OCI-LY7 (cell line): ENCODE data around the gene GBP3. TPM values are rescaled to one million over a fixed set of nuclear protein-coding genes. Genes with fewer than 3 reads are reported as not detected.

Source experiments
- BruUV-seq: library from RNA; stranded (reverse); fragments of 400-500 nt; replicated peaks from 2 replicates; lab custom pipeline; 2021; lab: Mats Ljungman, UMichigan
- CTCF ChIA-PET: fragments of 300-600 bp; sonication (Branson Sonifier 250); formaldehyde crosslinking; loops from one replicate; lab custom pipeline; 2022; ENCODE audit warnings: antibody characterized with exemption; ENCODE audit not compliant: unreplicated experiment; lab: Charles Lee
- POLR2A ChIA-PET: fragments of 300-600 bp; sonication (Branson Sonifier 250); formaldehyde crosslinking; loops from one replicate; lab custom pipeline; 2022; ENCODE audit warnings: antibody characterized with exemption; lab: Charles Lee
- DNase-seq: peaks from one replicate; pipeline ENCODE4 v3.0.0-alpha.2; 2015; ENCODE audit warnings: low spot score
- H2AFZ ChIP-seq: fragments of 200-600 bp; sonication (generic), shearing (Covaris generic); 2 replicates; pipeline ENCODE4 v1.6.1; 2014; ENCODE audit warnings: mild to moderate bottlenecking, antibody characterized with exemption, low read length, moderate library complexity
- H3K27ac ChIP-seq: fragments of 200-600 bp; sonication (generic); 2 replicates; pipeline ENCODE4 v1.5.1; 2014; ENCODE audit warnings: mixed run types, low read depth, mild to moderate bottlenecking, moderate library complexity, low read length, inconsistent platforms; ENCODE audit not compliant: poor library complexity, severe bottlenecking
- H3K36me3 ChIP-seq: fragments of 200-600 bp; sonication (generic); 2 replicates; pipeline ENCODE4 v1.6.1; 2014; ENCODE audit warnings: mild to moderate bottlenecking, antibody characterized with exemption, low read length, moderate library complexity, mixed read lengths; ENCODE audit not compliant: insufficient read depth
- H3K4me1 ChIP-seq: fragments of 200-600 bp; sonication (generic); 2 replicates; pipeline ENCODE4 v1.5.1; 2014; ENCODE audit warnings: mild to moderate bottlenecking, low read length; ENCODE audit not compliant: insufficient read depth, poor library complexity, severe bottlenecking
- H3K4me2 ChIP-seq: fragments of 200-600 bp; sonication (generic); 2 replicates; pipeline ENCODE4 v1.6.1; 2014; ENCODE audit warnings: mild to moderate bottlenecking, low read length
- H3K4me3 ChIP-seq: fragments of 200-600 bp; sonication (generic); 2 replicates; pipeline ENCODE4 v1.5.1; 2014; ENCODE audit warnings: mild to moderate bottlenecking, low read depth, low read length; ENCODE audit not compliant: poor library complexity, severe bottlenecking
- H3K79me2 ChIP-seq: fragments of 200-600 bp; sonication (generic); 2 replicates; pipeline ENCODE4 v1.6.1; 2016; ENCODE audit warnings: low read depth, mild to moderate bottlenecking, low read length, moderate library complexity, mixed read lengths; ENCODE audit not compliant: insufficient read depth
- H3K9me2 ChIP-seq: fragments of 200-600 bp; sonication (generic); 2 replicates; pipeline ENCODE4 v1.6.1; 2016; ENCODE audit warnings: mild to moderate bottlenecking, low read length, mixed read lengths; ENCODE audit not compliant: insufficient read depth
- H3K9me3 ChIP-seq: fragments of 200-600 bp; sonication (generic); 2 replicates; pipeline ENCODE4 v1.6.1; 2014; ENCODE audit warnings: mild to moderate bottlenecking, mixed run types, low read length, mixed read lengths
- H4K20me1 ChIP-seq: fragments of 200-600 bp; sonication (generic); 2 replicates; pipeline ENCODE4 v1.6.1; 2014; ENCODE audit warnings: mild to moderate bottlenecking, antibody characterized with exemption, low read length, moderate library complexity, mixed read lengths; ENCODE audit not compliant: insufficient read depth
- CTCF ChIP-seq: fragments of 200-600 bp; sonication (generic); conservative IDR thresholded peaks from 2 replicates; pipeline ENCODE4 v1.5.1; 2014; ENCODE audit warnings: mild to moderate bottlenecking, antibody characterized with exemption, low read length, moderate library complexity, mixed read lengths
- EZH2phosphoT487 ChIP-seq: fragments of 200-600 bp; sonication (generic); IDR thresholded peaks from 2 replicates; pipeline ENCODE4 v1.6.1; 2018; ENCODE audit warnings: low read depth, borderline replicate concordance, mild to moderate bottlenecking, mixed run types, antibody characterized with exemption, low read length, moderate library complexity, mixed read lengths
- intact Hi-C: fragments of 100-400 bp; cut with micrococcal nuclease; formaldehyde crosslinking; loops from one replicate; pipeline ENCODE4 v1.10.0; 2022; ENCODE audit not compliant: unreplicated experiment
- total RNA-seq, 2 experiments: library from RNA; depleted of rRNA in 1 of 2; stranded (reverse); fragments of >200 nt in 1 of 2; shearing (Covaris generic) in 1 of 2; gene quantifications; 2 replicates each; pipeline ENCODE4 v1.2.3, GENCODE V29; 2014 to 2022

Gene GBP3
- total RNA-seq, 2 experiments from 2014 or later = 0.25 to 0.49 TPM

GRCh38 chr1:88980870-88981269, 41.8 kb downstream of the GBP3 start:
- Histone ChIP-seq H3K27ac (no peak overlapping the region), H4K20me1 (no peaks in the 10 kb centered on the region; the same call in 1 of the 2 replicates), H3K79me2 (peaks cover 33% of the 10 kb centered on the region), H3K4me1 (peaks cover 17% of the 10 kb centered on the region), H2AFZ (no peak overlapping the region), H3K4me3 (no peak overlapping the region), H3K9me3 (no peaks in the 10 kb centered on the region), H3K36me3 (peaks cover 64% of the 10 kb centered on the region), H3K4me2 (no peak overlapping the region), H3K9me2 (no peaks in the 10 kb centered on the region)
- DNase-seq = no peak
- BruUV-seq = no TSS peak
- intact Hi-C loops = no loop called here
- TF ChIP-seq CTCF = no peak
- TF ChIP-seq EZH2phosphoT487 = no peak
- CTCF ChIA-PET = no interaction called here
- POLR2A ChIA-PET = no interaction called here

- POLR2A ChIA-PET = no interaction called here
- H3K4me1 ChIP-seq = peaks cover 17% of the 10 kb centered on the region
- no peaks in the 10 kb centered on the region; the same call in 1 of the 2 replicates for H4K20me1 ChIP-seq
- no peak overlapping the region for H3K27ac ChIP-seq
- no peak overlapping the region for H3K4me3 ChIP-seq
- DNase-seq = no peak
- TF ChIP-seq CTCF (no peak), EZH2phosphoT487 (no peak)
- H3K9me3 ChIP-seq = no peaks in the 10 kb centered on the region
- peaks cover 32% of the 10 kb centered on the region for H3K79me2 ChIP-seq
- no peak overlapping the region for H3K4me2 ChIP-seq
- CTCF ChIA-PET = no interaction called here
- no peak overlapping the region for H2AFZ ChIP-seq
- intact Hi-C loops = no loop called here
- no TSS peak for BruUV-seq
- H3K9me2 ChIP-seq = no peaks in the 10 kb centered on the region
- H3K36me3 ChIP-seq = peaks cover 55% of the 10 kb centered on the region
Measured at GRCh38 chr1:88979749-88980116, 42.9 kb downstream of the GBP3 start.

GRCh38 chr1:88979054-88979748, 43.5 kb downstream of the GBP3 start:
- H3K4me1 ChIP-seq = peaks cover 11% of the 10 kb centered on the region
- intact Hi-C loops = no loop called here
- CTCF ChIA-PET = no interaction called here
- TF ChIP-seq CTCF (no peak), EZH2phosphoT487 (no peak)
- H3K9me2 ChIP-seq = no peaks in the 10 kb centered on the region
- POLR2A ChIA-PET = interaction anchor here (0.6 kb wide), 1 partner anchor 307 kb away, joined by 3 read pairs; no protein-coding TSS in a partner anchor
- no peak overlapping the region for H3K4me3 ChIP-seq
- peaks cover 50% of the 10 kb centered on the region for H3K36me3 ChIP-seq
- peaks cover 26% of the 10 kb centered on the region for H3K79me2 ChIP-seq
- H4K20me1 ChIP-seq = no peaks in the 10 kb centered on the region; the same call in 1 of the 2 replicates
- H2AFZ ChIP-seq = no peak overlapping the region
- BruUV-seq = no TSS peak
- no peaks in the 10 kb centered on the region for H3K9me3 ChIP-seq
- H3K4me2 ChIP-seq = no peak overlapping the region
- H3K27ac ChIP-seq = no peak overlapping the region
- no peak for DNase-seq
